ENCODE measurements around the gene IL17RC.

The IL17RC gene

DNA sequence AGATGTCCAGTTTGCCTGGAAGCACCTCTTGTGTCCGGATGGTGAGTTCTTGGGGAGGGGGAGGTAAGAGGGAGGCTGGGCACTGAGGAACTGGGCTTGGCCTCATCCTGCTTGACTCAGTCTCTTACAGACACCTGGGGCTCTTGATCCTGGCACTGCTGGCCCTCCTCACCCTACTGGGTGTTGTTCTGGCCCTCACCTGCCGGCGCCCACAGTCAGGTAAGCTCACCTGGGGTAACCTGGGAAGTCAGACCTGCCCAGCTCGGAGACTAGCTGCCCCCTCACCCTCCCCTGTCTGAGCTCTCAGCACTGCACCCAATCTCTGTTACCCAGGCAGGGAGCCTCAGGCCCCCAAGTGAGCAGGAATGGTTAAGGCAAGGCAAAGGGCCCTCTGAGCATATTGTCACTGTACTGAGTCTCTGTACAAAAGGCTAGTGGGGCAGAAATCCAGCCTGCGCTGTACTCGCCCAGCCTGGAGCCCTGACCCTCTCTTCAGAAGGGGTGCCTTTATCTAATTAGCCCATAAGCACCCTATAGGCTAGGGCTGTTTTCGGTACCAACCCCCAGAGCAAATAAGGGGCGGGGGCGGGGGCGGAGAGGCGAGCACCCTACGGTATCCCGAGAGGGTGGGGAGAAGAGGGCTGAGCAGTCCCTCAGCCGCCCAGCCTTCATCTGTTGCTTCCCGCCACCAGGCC lies 2.2 kb upstream of the IL17RC start:
- Histone ChIP-seq H3K4me3 (replicated peaks; ENCODE audit: low read depth, low read length) (peak overlapping the region; percentile 48), H3K36me3 (ENCODE audit: control insufficient read depth, insufficient read depth, low read length) (no peaks in the 10 kb centered on the region), H3K27me3 (replicated peaks; ENCODE audit: control insufficient read depth, insufficient read depth, low read length) (no peaks in the 10 kb centered on the region; the same call in none of the 2 replicates)
- no peak for DNase-seq (ENCODE audit: extremely low read depth, insufficient read length)
- TF ChIP-seq, protein P1, sequence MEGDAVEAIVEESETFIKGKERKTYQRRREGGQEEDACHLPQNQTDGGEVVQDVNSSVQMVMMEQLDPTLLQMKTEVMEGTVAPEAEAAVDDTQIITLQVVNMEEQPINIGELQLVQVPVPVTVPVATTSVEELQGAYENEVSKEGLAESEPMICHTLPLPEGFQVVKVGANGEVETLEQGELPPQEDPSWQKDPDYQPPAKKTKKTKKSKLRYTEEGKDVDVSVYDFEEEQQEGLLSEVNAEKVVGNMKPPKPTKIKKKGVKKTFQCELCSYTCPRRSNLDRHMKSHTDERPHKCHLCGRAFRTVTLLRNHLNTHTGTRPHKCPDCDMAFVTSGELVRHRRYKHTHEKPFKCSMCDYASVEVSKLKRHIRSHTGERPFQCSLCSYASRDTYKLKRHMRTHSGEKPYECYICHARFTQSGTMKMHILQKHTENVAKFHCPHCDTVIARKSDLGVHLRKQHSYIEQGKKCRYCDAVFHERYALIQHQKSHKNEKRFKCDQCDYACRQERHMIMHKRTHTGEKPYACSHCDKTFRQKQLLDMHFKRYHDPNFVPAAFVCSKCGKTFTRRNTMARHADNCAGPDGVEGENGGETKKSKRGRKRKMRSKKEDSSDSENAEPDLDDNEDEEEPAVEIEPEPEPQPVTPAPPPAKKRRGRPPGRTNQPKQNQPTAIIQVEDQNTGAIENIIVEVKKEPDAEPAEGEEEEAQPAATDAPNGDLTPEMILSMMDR (IDR thresholded peaks at IDR 0.05; ENCODE audit: insufficient read depth, low read length, poor library complexity, severe bottlenecking), result no peak

- TF ChIP-seq, protein P1 (IDR thresholded peaks at IDR 0.05; ENCODE audit: insufficient read depth, low read length, poor library complexity, severe bottlenecking), result no peak
- DNase-seq (ENCODE audit: extremely low read depth, insufficient read length), result peak; percentile 35
- Histone ChIP-seq H3K4me3 (replicated peaks; ENCODE audit: low read depth, low read length) (peak overlapping the region; percentile 48), H3K27me3 (replicated peaks; ENCODE audit: control insufficient read depth, insufficient read depth, low read length) (no peaks in the 10 kb centered on the region; the same call in none of the 2 replicates), H3K36me3 (ENCODE audit: control insufficient read depth, insufficient read depth, low read length) (no peaks in the 10 kb centered on the region)
These were observed 1.4 kb upstream of the IL17RC start for GRCh38 chr3:9915254-9916141.

GRCh38 chr3:9916346-9916733 lies 558 bp upstream of the IL17RC start:
- DNase-seq (ENCODE audit: extremely low read depth, insufficient read length), result no peak
- Histone ChIP-seq H3K27me3 (replicated peaks; ENCODE audit: control insufficient read depth, insufficient read depth, low read length) (no peaks in the 10 kb centered on the region; the same call in none of the 2 replicates), H3K4me3 (replicated peaks; ENCODE audit: low read depth, low read length) (no peak overlapping the region), H3K36me3 (ENCODE audit: control insufficient read depth, insufficient read depth, low read length) (no peaks in the 10 kb centered on the region)
- TF ChIP-seq, protein P1 (IDR thresholded peaks at IDR 0.05; ENCODE audit: insufficient read depth, low read length, poor library complexity, severe bottlenecking), result no peak

- no peak overlapping the region for H3K4me3 ChIP-seq (replicated peaks; ENCODE audit: low read depth, low read length)
- no peaks in the 10 kb centered on the region; the same call in none of the 2 replicates for H3K27me3 ChIP-seq (replicated peaks; ENCODE audit: control insufficient read depth, insufficient read depth, low read length)
- no peak for DNase-seq (ENCODE audit: extremely low read depth, insufficient read length)
These were observed 922 bp downstream of the IL17RC start for GRCh38 chr3:9917820-9918219.

DNA sequence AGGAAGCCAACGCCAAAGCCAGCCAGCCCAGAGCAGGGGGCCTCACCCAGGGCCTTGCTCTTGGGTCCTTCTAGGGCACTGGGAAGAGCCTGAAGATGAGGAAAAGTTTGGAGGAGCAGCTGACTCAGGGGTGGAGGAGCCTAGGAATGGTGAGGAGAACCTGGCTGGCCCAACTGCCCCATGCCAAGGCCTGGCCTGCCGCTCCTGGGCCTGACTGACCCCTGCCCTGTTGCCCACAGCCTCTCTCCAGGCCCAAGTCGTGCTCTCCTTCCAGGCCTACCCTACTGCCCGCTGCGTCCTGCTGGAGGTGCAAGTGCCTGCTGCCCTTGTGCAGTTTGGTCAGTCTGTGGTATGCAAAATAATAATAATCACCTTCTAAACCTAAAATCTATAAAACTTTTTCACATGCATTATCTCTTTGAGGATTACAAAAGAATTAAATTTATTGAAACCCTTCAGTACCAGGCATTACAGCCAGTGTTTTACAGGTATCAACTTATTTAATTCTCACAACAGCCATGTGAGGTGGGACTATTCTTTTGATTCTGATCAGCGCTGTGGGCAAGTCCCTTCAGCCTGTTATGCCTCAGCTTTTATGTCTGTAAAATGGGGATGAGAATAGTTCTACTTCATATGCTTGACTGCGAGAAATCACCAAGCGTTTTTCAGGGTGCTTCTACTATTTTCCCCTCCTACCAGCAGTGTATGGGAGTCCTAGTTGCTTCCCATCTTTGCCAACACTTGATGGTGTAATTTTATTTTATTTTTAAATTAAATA lies 1.6 kb downstream of the IL17RC start:
- Histone ChIP-seq H3K4me3 (replicated peaks; ENCODE audit: low read depth, low read length) (no peak overlapping the region), H3K36me3 (ENCODE audit: control insufficient read depth, insufficient read depth, low read length) (no peaks in the 10 kb centered on the region), H3K27me3 (replicated peaks; ENCODE audit: control insufficient read depth, insufficient read depth, low read length) (no peaks in the 10 kb centered on the region; the same call in none of the 2 replicates)
- no peak for DNase-seq (ENCODE audit: extremely low read depth, insufficient read length)
- TF ChIP-seq, protein P1 (IDR thresholded peaks at IDR 0.05; ENCODE audit: insufficient read depth, low read length, poor library complexity, severe bottlenecking), result no peak

More at GRCh38 chr3:9917820-9918219, 922 bp downstream of the IL17RC start:
- TF ChIP-seq, protein P1 (IDR thresholded peaks at IDR 0.05; ENCODE audit: insufficient read depth, low read length, poor library complexity, severe bottlenecking), result no peak
- H3K36me3 ChIP-seq (ENCODE audit: control insufficient read depth, insufficient read depth, low read length), result no peaks in the 10 kb centered on the region

All from GM06990 (cell line).